Ramos (cell line): ENCODE data around the gene KRT75.

Experiments
- in situ Hi-C: fragments of 300-500 bp; cut with MboI; formaldehyde crosslinking; loops from one replicate; pipeline ENCODE4 v1.14.3; 2022; ENCODE audit warnings: low sequenced_read_pairs; ENCODE audit not compliant: unreplicated experiment

Gene KRT75

GRCh38 chr12:52396656-52397055 lies 37.5 kb downstream of the KRT75 start:
- in situ Hi-C loops, result no loop called here

GRCh38 chr12:52395761-52396434 lies 38.3 kb downstream of the KRT75 start:
- in situ Hi-C loops, result no loop called here

GRCh38 chr12:52394836-52395405 lies 39.2 kb downstream of the KRT75 start:
- in situ Hi-C loops, result no loop called here

GRCh38 chr12:52392465-52393007 lies 41.6 kb downstream of the KRT75 start:
- in situ Hi-C loops, result no loop called here

- in situ Hi-C loops, result no loop called here
Measured at GRCh38 chr12:52391618-52392002, 42.6 kb downstream of the KRT75 start.

- in situ Hi-C loops, result no loop called here
Measured at GRCh38 chr12:52390739-52391617, 43.2 kb downstream of the KRT75 start.

GRCh38 chr12:52389313-52390207 lies 44.6 kb downstream of the KRT75 start:
- in situ Hi-C loops, result no loop called here

- in situ Hi-C loops, result no loop called here
Measured at GRCh38 chr12:52387859-52388258, 46.3 kb downstream of the KRT75 start.

GRCh38 chr12:52385226-52385702 lies 48.9 kb downstream of the KRT75 start, which contains the start of gene KRT84:
Gene KRT84 (minus strand): TSS chr12:52385652. CDS start chr12:52385585, 67 bp downstream.
- in situ Hi-C loops, result no loop called here

GRCh38 chr12:52383331-52383730 lies 50.8 kb downstream of the KRT75 start:
- in situ Hi-C loops, result no loop called here

GRCh38 chr12:52382854-52383253 lies 51.3 kb downstream of the KRT75 start:
- in situ Hi-C loops, result no loop called here

- in situ Hi-C loops, result no loop called here
Measured at GRCh38 chr12:52381206-52381605, 53.0 kb downstream of the KRT75 start.

- in situ Hi-C loops, result no loop called here
Measured at GRCh38 chr12:52380271-52380694, 53.9 kb downstream of the KRT75 start.

GRCh38 chr12:52379536-52379935 lies 54.6 kb downstream of the KRT75 start:
- in situ Hi-C loops, result loop anchor here (10.0 kb wide), 1 partner anchor 495 kb away; no protein-coding TSS in a partner anchor

GRCh38 chr12:52378091-52378490 lies 56.1 kb downstream of the KRT75 start:
- in situ Hi-C loops, result loop anchor here (10.0 kb wide), 1 partner anchor 497 kb away; no protein-coding TSS in a partner anchor

GRCh38 chr12:52377266-52377665 lies 56.9 kb downstream of the KRT75 start:
- in situ Hi-C loops, result loop anchor here (10.0 kb wide), 1 partner anchor 498 kb away; no protein-coding TSS in a partner anchor
